Neural cell (in vitro differentiated cells): Measurements from ENCODE around the gene CACNA1B. TPM values are rescaled to one million over a fixed set of nuclear protein-coding genes. Genes with fewer than 3 reads are reported as not detected.

Experiments
- H2AFZ ChIP-seq: fragments of 200-600, 300-800 bp; sonication (generic), shearing (Covaris generic); 2 replicates; pipeline ENCODE4 v1.6.0; 2014; ENCODE audit warnings: low read depth, mild to moderate bottlenecking, antibody characterized with exemption, low read length, moderate library complexity
- H3F3A ChIP-seq: fragments of 200-600 bp; shearing (Covaris generic); 2 replicates; pipeline ENCODE4 v1.6.1; 2016; ENCODE audit warnings: mild to moderate bottlenecking, moderate library complexity, mixed read lengths, antibody characterized with exemption, low read length; ENCODE audit not compliant: insufficient read depth, poor library complexity, severe bottlenecking
- H3K27ac ChIP-seq: fragments of 200-600, 300-800 bp; sonication (generic), shearing (Covaris generic); 2 replicates; pipeline ENCODE4 v1.5.1; 2014; ENCODE audit warnings: mild to moderate bottlenecking, low read length, moderate library complexity
- H3K27me3 ChIP-seq: fragments of 300-800, 200-600 bp; sonication (generic), shearing (Covaris generic); 2 replicates; pipeline ENCODE4 v1.6.0; 2014; ENCODE audit warnings: mild to moderate bottlenecking, low read depth, low read length, moderate library complexity; ENCODE audit not compliant: insufficient read depth
- H3K36me3 ChIP-seq: fragments of 300-800, 200-600 bp; sonication (generic), shearing (Covaris generic); 2 replicates; pipeline ENCODE4 v1.5.1; 2014; ENCODE audit warnings: mild to moderate bottlenecking, antibody characterized with exemption, low read length, moderate library complexity; ENCODE audit not compliant: insufficient read depth
- H3K4me2 ChIP-seq: fragments of 300-800, 200-600 bp; sonication (generic), shearing (Covaris generic); 2 replicates; pipeline ENCODE4 v1.6.0; 2014; ENCODE audit warnings: mild to moderate bottlenecking, low read length
- H3K4me3 ChIP-seq: fragments of 300-800, 200-600 bp; sonication (generic), shearing (Covaris generic); 2 replicates; pipeline ENCODE4 v1.5.1; 2014; ENCODE audit warnings: mild to moderate bottlenecking, low read length, moderate library complexity
- H3K79me2 ChIP-seq: fragments of 200-600 bp; shearing (Covaris generic); replicated peaks from 2 replicates; pipeline ENCODE4 v1.6.0; 2014; ENCODE audit warnings: mild to moderate bottlenecking, low read length, moderate library complexity; ENCODE audit not compliant: insufficient read depth
- H3K9ac ChIP-seq: fragments of 300-800, 200-600 bp; sonication (generic), shearing (Covaris generic); 2 replicates; pipeline ENCODE4 v1.6.1; 2016; ENCODE audit warnings: mild to moderate bottlenecking, low read length, mixed read lengths
- H3K9me2 ChIP-seq: fragments of 200-600 bp; shearing (Covaris generic); 2 replicates; pipeline ENCODE4 v1.6.1; 2016; ENCODE audit warnings: mild to moderate bottlenecking, low read length, mixed read lengths; ENCODE audit not compliant: insufficient read depth
- H3K9me3 ChIP-seq: fragments of 200-600, 300-800 bp; sonication (generic), shearing (Covaris generic); 2 replicates; pipeline ENCODE4 v1.6.1; 2016; ENCODE audit warnings: mild to moderate bottlenecking, mixed run types, low read length, moderate library complexity, mixed read lengths
- H4K20me1 ChIP-seq: fragments of 200-600 bp; shearing (Covaris generic); 2 replicates; pipeline ENCODE4 v1.6.1; 2016; ENCODE audit warnings: mild to moderate bottlenecking, mixed run types; ENCODE audit not compliant: insufficient read depth
- CTCF ChIP-seq: fragments of 450-650 bp; IDR thresholded peaks from 2 replicates; pipeline ENCODE4 v1.5.1; 2014; ENCODE audit warnings: antibody characterized with exemption, mild to moderate bottlenecking, moderate library complexity; ENCODE audit not compliant: poor library complexity, severe bottlenecking
- EP300 ChIP-seq: fragments of 450-650 bp; conservative IDR thresholded peaks from 2 replicates; pipeline ENCODE4 v1.6.1; 2014; ENCODE audit warnings: antibody characterized with exemption, mild to moderate bottlenecking, moderate library complexity; ENCODE audit not compliant: poor library complexity, severe bottlenecking
- EZH2 ChIP-seq: fragments of 200-600, 300-800 bp; shearing (Covaris generic), sonication (generic); IDR thresholded peaks from 2 replicates; pipeline ENCODE4 v1.6.1; 2014; ENCODE audit warnings: antibody characterized with exemption, low read length, borderline replicate concordance, mild to moderate bottlenecking; ENCODE audit not compliant: insufficient read depth, poor library complexity, severe bottlenecking
- MXI1 ChIP-seq: fragments of 450-650 bp; conservative IDR thresholded peaks from 2 replicates; pipeline ENCODE4 v1.6.1; 2014; ENCODE audit warnings: antibody characterized with exemption, mild to moderate bottlenecking; ENCODE audit not compliant: poor library complexity, severe bottlenecking
- POLR2AphosphoS5 ChIP-seq: IDR thresholded peaks from 2 replicates; pipeline ENCODE4 v1.6.1; 2012
- RAD21 ChIP-seq: fragments of 450-650 bp; conservative IDR thresholded peaks from 2 replicates; pipeline ENCODE4 v1.6.1; 2014; ENCODE audit warnings: antibody characterized with exemption, mild to moderate bottlenecking, moderate library complexity
- REST ChIP-seq: IDR thresholded peaks from 2 replicates; pipeline ENCODE4 v1.6.1; 2012; ENCODE audit warnings: borderline replicate concordance
- SMC3 ChIP-seq: fragments of 450-650 bp; conservative IDR thresholded peaks from 2 replicates; pipeline ENCODE4 v1.6.1; 2014; ENCODE audit warnings: antibody characterized with exemption, mild to moderate bottlenecking, moderate library complexity; ENCODE audit not compliant: poor library complexity
- TAF1 ChIP-seq: IDR thresholded peaks from 2 replicates; pipeline ENCODE4 v1.6.1; 2012; ENCODE audit warnings: low read depth
- polyA plus RNA-seq: library from polyadenylated mRNA; depleted of rRNA; stranded (reverse); fragments of >200 nt; gene quantifications from 2 replicates; pipeline ENCODE4 v1.2.3, GENCODE V29; 2014

Gene CACNA1B
- polyA plus RNA-seq, 1 donor from 2014 or later = 5.8 TPM

- Histone ChIP-seq H3K4me3 (no peak overlapping the region), H3K9ac (no peak overlapping the region), H3K4me2 (no peak overlapping the region), H3K9me3 (no peaks in the 10 kb centered on the region), H2AFZ (no peak overlapping the region), H4K20me1 (no peaks in the 10 kb centered on the region), H3K27ac (no peak overlapping the region), H3F3A (no peaks in the 10 kb centered on the region), H3K79me2 (no peaks in the 10 kb centered on the region), H3K27me3 (no peaks in the 10 kb centered on the region), H3K9me2 (no peaks in the 10 kb centered on the region), H3K36me3 (no peaks in the 10 kb centered on the region)
- no peak for TF ChIP-seq TAF1
- no peak for TF ChIP-seq RAD21
- TF ChIP-seq MXI1 = no peak
- no peak for TF ChIP-seq CTCF
- no peak for TF ChIP-seq SMC3
- TF ChIP-seq EZH2 = no peak
- no peak for TF ChIP-seq EP300
- TF ChIP-seq POLR2AphosphoS5 = no peak
- TF ChIP-seq REST = no peak
These were observed 218.4 kb downstream of the CACNA1B start for GRCh38 chr9:138095813-138096518.

GRCh38 chr9:138096519-138096845 lies 218.9 kb downstream of the CACNA1B start:
- Histone ChIP-seq H3K4me3 (no peak overlapping the region), H3F3A (no peaks in the 10 kb centered on the region), H3K27ac (no peak overlapping the region), H3K9me3 (no peaks in the 10 kb centered on the region), H4K20me1 (no peaks in the 10 kb centered on the region), H3K4me2 (no peak overlapping the region), H3K9me2 (no peaks in the 10 kb centered on the region), H3K9ac (no peak overlapping the region), H3K36me3 (no peaks in the 10 kb centered on the region), H2AFZ (no peak overlapping the region), H3K79me2 (no peaks in the 10 kb centered on the region), H3K27me3 (no peaks in the 10 kb centered on the region)
- TF ChIP-seq EP300 = no peak
- TF ChIP-seq TAF1 = no peak
- TF ChIP-seq CTCF = no peak
- no peak for TF ChIP-seq RAD21
- no peak for TF ChIP-seq MXI1
- TF ChIP-seq SMC3 = no peak
- TF ChIP-seq EZH2 = no peak
- no peak for TF ChIP-seq POLR2AphosphoS5
- TF ChIP-seq REST = no peak
